Neuronal stem cell (in vitro differentiated cells): Measurements from ENCODE around the gene HSD17B8.

ENCODE experiments used
- DNase-seq: peaks from one replicate; pipeline ENCODE4 v3.0.0-alpha.2; 2013; ENCODE audit warnings: low spot score
- H2AFZ ChIP-seq: one replicate; pipeline ENCODE4 v1.6.1; 2013; ENCODE audit warnings: mild to moderate bottlenecking, low read length, inconsistent platforms
- H2AK5ac ChIP-seq: 2 replicates; pipeline ENCODE4 v1.6.1; 2013; ENCODE audit warnings: low read depth, mild to moderate bottlenecking, inconsistent platforms, low read length, moderate library complexity, mixed read lengths
- H2BK120ac ChIP-seq: 2 replicates; pipeline ENCODE4 v1.6.1; 2013; ENCODE audit warnings: low read depth, mild to moderate bottlenecking, inconsistent platforms, low read length, moderate library complexity, mixed read lengths
- H2BK12ac ChIP-seq: one replicate; pipeline ENCODE4 v1.6.1; 2013; ENCODE audit warnings: low read length, inconsistent platforms
- H2BK15ac ChIP-seq: 2 replicates; pipeline ENCODE4 v1.6.1; 2013; ENCODE audit warnings: mild to moderate bottlenecking, low read length, inconsistent platforms, mixed read lengths
- H2BK5ac ChIP-seq: one replicate; pipeline ENCODE4 v1.6.1; 2013; ENCODE audit warnings: inconsistent platforms, mild to moderate bottlenecking, low read length, moderate library complexity
- H3K14ac ChIP-seq: one replicate; pipeline ENCODE4 v1.6.1; 2013; ENCODE audit warnings: low read length, inconsistent platforms
- H3K18ac ChIP-seq: 2 replicates; pipeline ENCODE4 v1.6.1; 2013; ENCODE audit warnings: low read length, inconsistent platforms
- H3K23ac ChIP-seq: 2 replicates; pipeline ENCODE4 v1.6.1; 2013; ENCODE audit warnings: low read depth, mild to moderate bottlenecking, mixed read lengths, low read length, inconsistent platforms; ENCODE audit not compliant: poor library complexity
- H3K27ac ChIP-seq: replicated peaks from 3 replicates; pipeline ENCODE4 v1.5.1; 2013; ENCODE audit warnings: low read length, inconsistent platforms
- H3K27me3 ChIP-seq, 3 experiments: 2 replicates each; pipeline ENCODE4 v1.6.1; 2013; ENCODE audit warnings: low read length in 3 of 3, mild to moderate bottlenecking in 2 of 3, inconsistent platforms in 1 of 3, low read depth in 1 of 3, mixed read lengths in 1 of 3, moderate library complexity in 1 of 3; ENCODE audit not compliant: control insufficient read depth in 3 of 3, insufficient read depth in 3 of 3
- H3K36me3 ChIP-seq, 2 donors: replicated peaks in 1 of 2; 2 replicates each; pipeline ENCODE4 v1.6.1; 2013; ENCODE audit warnings: low read length in 2 of 2; ENCODE audit not compliant: control insufficient read depth in 2 of 2, insufficient read depth in 2 of 2
- H3K4ac ChIP-seq: 2 replicates; pipeline ENCODE4 v1.6.1; 2013; ENCODE audit warnings: inconsistent platforms, mild to moderate bottlenecking, low read length, moderate library complexity
- H3K4me1 ChIP-seq, 2 donors: 1 replicate in 1 of 2; 2 replicates in 1 of 2; pipeline ENCODE4 v1.6.1; 2013; ENCODE audit warnings: low read length in 2 of 2, low read depth in 1 of 2; ENCODE audit not compliant: control insufficient read depth in 2 of 2, insufficient read depth in 1 of 2
- H3K4me2 ChIP-seq: one replicate; pipeline ENCODE4 v1.6.1; 2013; ENCODE audit warnings: mild to moderate bottlenecking, low read length, inconsistent platforms; ENCODE audit not compliant: insufficient read depth, poor library complexity, severe bottlenecking
- H3K4me3 ChIP-seq, 2 donors: 2 replicates each; pipeline ENCODE4 v1.5.1; 2013; ENCODE audit warnings: low read length in 2 of 2, mild to moderate bottlenecking in 2 of 2, inconsistent platforms in 1 of 2, moderate library complexity in 1 of 2
- H3K79me1 ChIP-seq: one replicate; pipeline ENCODE4 v1.6.1; 2013; ENCODE audit warnings: low read depth, mild to moderate bottlenecking, inconsistent platforms, low read length, moderate library complexity
- H3K9ac ChIP-seq: one replicate; pipeline ENCODE4 v1.6.1; 2013; ENCODE audit warnings: mild to moderate bottlenecking, low read depth, low read length, inconsistent platforms; ENCODE audit not compliant: poor library complexity
- H3K9me3 ChIP-seq, 2 donors: replicated peaks in 1 of 2; 2 replicates each; pipeline versions ENCODE3 to v1.6.1; 2013; ENCODE audit warnings: low read length in 2 of 2, mild to moderate bottlenecking in 2 of 2, inconsistent platforms in 1 of 2, low read depth in 1 of 2, mixed read lengths in 1 of 2, moderate library complexity in 1 of 2; ENCODE audit not compliant: control insufficient read depth in 2 of 2, insufficient read depth in 1 of 2
- H4K8ac ChIP-seq: one replicate; pipeline ENCODE4 v1.6.1; 2013; ENCODE audit warnings: low read depth, mild to moderate bottlenecking, inconsistent platforms, low read length, moderate library complexity
- H4K91ac ChIP-seq: one replicate; pipeline ENCODE4 v1.6.1; 2013; ENCODE audit warnings: low read length, low read depth, mild to moderate bottlenecking, inconsistent platforms; ENCODE audit not compliant: poor library complexity
- WGBS, 2 donors: extraction: QIAGEN DNeasy Blood & Tissue Kit; methylation state at CpG; one replicate each; pipeline ENCODE4 v1.1.7; 2013; ENCODE audit warnings: missing lambda C conversion rate in 2 of 2, mixed read lengths in 1 of 2; ENCODE audit not compliant: insufficient read length in 2 of 2, insufficient replicate concordance in 1 of 2; ENCODE audit errors: extremely low coverage in 2 of 2; 5-methylcytosine and 5-hydroxymethylcytosine counted together

The HSD17B8 gene

DNA sequence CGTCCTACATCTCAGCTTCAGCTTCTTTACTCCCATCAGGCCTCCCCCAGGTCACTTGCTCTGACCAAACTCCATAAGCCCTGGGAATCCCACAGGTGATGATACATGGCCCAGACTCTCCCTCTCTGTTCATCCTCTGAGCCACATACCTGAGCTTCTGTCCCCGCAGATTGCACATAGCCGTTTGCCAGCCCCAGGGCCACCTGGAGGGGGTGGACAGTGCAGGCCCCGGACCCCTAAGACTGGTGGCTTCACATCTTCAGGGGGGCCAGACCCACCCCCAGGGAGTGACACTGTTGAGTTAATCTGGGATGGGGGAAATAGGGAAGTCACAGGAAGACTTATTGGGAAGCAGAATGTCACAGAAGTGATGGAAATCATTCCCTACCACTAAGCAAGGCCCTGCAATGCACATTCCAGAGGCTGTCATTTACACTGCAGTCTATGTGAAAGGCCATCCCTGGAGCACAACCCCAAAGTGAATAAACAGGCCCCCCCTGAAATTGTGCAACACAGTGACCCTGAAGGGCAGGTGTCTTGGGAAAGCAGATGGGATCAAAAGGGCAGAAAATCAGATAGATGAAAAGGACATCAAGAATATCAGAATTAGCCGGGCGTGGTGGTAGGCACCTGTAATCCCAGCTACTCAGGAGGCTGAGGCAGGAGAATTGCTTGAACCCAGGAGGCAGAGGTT is 6.1 kb upstream of the HSD17B8 start:
- no peak overlapping the region for H3K14ac ChIP-seq
- no peak overlapping the region for H4K8ac ChIP-seq
- no peak overlapping the region for H2BK120ac ChIP-seq
- peaks cover 41 to 61% of the 10 kb centered on the region in 2 donors for H3K36me3 ChIP-seq
- no peak overlapping the region for H2AK5ac ChIP-seq
- H3K23ac ChIP-seq: no peak overlapping the region
- H4K91ac ChIP-seq: no peak overlapping the region
- no peak overlapping the region for H3K4ac ChIP-seq
- H3K4me1 ChIP-seq: peaks cover 9 to 19% of the 10 kb centered on the region in 2 donors
- no peak overlapping the region for H3K4me3 ChIP-seq
- H2BK5ac ChIP-seq: no peak overlapping the region
- DNase-seq: no peak
- no peaks in the 10 kb centered on the region for H3K27me3 ChIP-seq
- no peak overlapping the region for H3K27ac ChIP-seq
- no peak overlapping the region for H2BK15ac ChIP-seq
- H3K9me3 ChIP-seq: no peaks in the 10 kb centered on the region
- WGBS, 2 donors: no CpG with 5 or more reads among the region's 6 CpGs
- no peak overlapping the region for H3K18ac ChIP-seq
- no peak overlapping the region for H3K4me2 ChIP-seq
- peaks cover 17% of the 10 kb centered on the region for H3K79me1 ChIP-seq
- no peak overlapping the region for H2BK12ac ChIP-seq
- no peak overlapping the region for H3K9ac ChIP-seq
- H2AFZ ChIP-seq: no peak overlapping the region

DNA sequence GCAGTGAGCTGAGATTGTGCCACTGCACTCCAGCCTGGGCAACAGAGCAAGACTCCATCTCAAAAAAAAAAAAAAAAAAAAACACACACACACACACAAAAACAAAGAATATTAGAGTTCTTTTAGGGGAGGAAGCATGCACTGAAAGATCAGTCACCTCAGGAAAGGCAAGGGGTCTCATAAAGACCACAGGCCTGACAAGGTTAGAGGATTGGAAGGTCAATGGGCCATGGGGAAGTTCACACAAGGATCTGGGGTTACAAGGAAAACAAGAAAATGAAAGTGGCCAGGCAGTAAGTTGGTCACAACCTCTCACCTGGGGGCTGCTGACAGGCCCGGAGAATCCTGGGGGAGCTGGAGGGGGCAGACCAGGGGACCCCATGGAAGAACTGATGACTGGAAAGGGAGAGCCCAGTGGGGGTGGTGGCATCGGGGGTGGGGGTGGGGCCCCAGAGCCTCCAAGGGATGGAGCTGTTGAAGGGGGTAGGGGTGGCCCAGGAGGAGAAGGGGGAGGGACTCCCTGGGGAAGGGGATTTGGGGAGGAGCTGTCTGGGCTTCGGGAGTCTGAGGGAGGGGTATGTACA is 5.5 kb upstream of the HSD17B8 start:
- no peaks in the 10 kb centered on the region for H3K27me3 ChIP-seq
- H2BK15ac ChIP-seq: no peak overlapping the region
- no peak overlapping the region for H2AK5ac ChIP-seq
- H3K9me3 ChIP-seq: no peaks in the 10 kb centered on the region
- peak overlapping the region; percentile 90 for H3K4me2 ChIP-seq
- peaks cover 11 to 25% of the 10 kb centered on the region in 2 donors for H3K4me1 ChIP-seq
- H3K36me3 ChIP-seq: peaks cover 47 to 62% of the 10 kb centered on the region in 2 donors
- no peak overlapping the region for H3K9ac ChIP-seq
- no peak overlapping the region for H4K91ac ChIP-seq
- no peak for DNase-seq
- peak overlapping the region in 1 of 2 donors; percentile 91 for H3K4me3 ChIP-seq
- H4K8ac ChIP-seq: no peak overlapping the region
- WGBS, 2 donors: no CpG with 5 or more reads among the region's 3 CpGs
- no peak overlapping the region for H3K27ac ChIP-seq
- H3K79me1 ChIP-seq: peaks cover 17% of the 10 kb centered on the region
- H2BK12ac ChIP-seq: no peak overlapping the region
- H3K23ac ChIP-seq: no peak overlapping the region
- H2BK5ac ChIP-seq: no peak overlapping the region
- no peak overlapping the region for H2AFZ ChIP-seq
- H2BK120ac ChIP-seq: no peak overlapping the region
- H3K18ac ChIP-seq: no peak overlapping the region
- no peak overlapping the region for H3K14ac ChIP-seq
- H3K4ac ChIP-seq: no peak overlapping the region

DNA sequence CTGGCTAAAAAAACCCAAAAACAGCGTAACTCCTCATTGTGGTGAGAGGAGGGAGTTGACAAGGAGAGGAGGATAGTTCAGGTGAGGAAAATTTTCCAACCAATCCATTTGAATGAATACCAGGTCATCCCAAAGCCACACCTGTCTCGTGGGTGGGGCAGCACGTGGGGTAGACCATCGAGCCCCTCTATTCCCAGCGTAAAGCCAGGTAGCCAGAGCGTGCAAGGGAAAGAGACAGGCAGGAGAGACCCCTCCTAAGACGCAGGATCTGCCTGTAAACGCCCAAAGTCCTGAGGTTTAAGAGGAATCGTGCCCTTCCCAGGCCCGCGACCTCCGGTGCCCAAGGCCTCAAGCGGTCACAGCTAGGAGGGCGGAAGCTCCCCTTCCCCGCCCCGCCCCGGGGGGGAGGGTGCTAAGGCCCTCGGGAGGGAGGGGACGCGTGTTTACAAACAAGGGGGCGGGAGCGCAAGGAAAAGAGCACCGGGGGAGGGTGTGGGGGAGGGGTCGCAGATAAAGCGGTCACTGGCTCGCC is 4.7 kb upstream of the HSD17B8 start:
- H3K18ac ChIP-seq: peak overlapping the region; percentile 48
- peak overlapping the region; percentile 56 for H2BK5ac ChIP-seq
- H4K91ac ChIP-seq: no peak overlapping the region
- H3K79me1 ChIP-seq: peaks cover 17% of the 10 kb centered on the region
- no CpG with 5 or more reads among the region's 26 CpGs for WGBS, 2 donors
- peak overlapping the region; percentile 34 for H2AK5ac ChIP-seq
- no peak overlapping the region for H3K23ac ChIP-seq
- H3K27ac ChIP-seq: peak overlapping the region; percentile 97
- H3K9ac ChIP-seq: peak overlapping the region; percentile 87
- no peak overlapping the region for H2BK12ac ChIP-seq
- H3K4me3 ChIP-seq: peak overlapping the region; percentile 91 to 96
- H3K4me1 ChIP-seq: peaks cover 14 to 28% of the 10 kb centered on the region in 2 donors
- H2BK120ac ChIP-seq: no peak overlapping the region
- no peak overlapping the region for H2BK15ac ChIP-seq
- H3K9me3 ChIP-seq: no peaks in the 10 kb centered on the region
- H3K27me3 ChIP-seq: no peaks in the 10 kb centered on the region
- no peak for DNase-seq
- no peak overlapping the region for H4K8ac ChIP-seq
- H3K14ac ChIP-seq: no peak overlapping the region
- no peak overlapping the region for H3K4ac ChIP-seq
- peak overlapping the region; percentile 90 for H3K4me2 ChIP-seq
- H2AFZ ChIP-seq: peak overlapping the region; percentile 94
- H3K36me3 ChIP-seq: peaks cover 42 to 57% of the 10 kb centered on the region in 2 donors
